ENCODE data around the gene PSMC1.

PSMC1 gene

DNA sequence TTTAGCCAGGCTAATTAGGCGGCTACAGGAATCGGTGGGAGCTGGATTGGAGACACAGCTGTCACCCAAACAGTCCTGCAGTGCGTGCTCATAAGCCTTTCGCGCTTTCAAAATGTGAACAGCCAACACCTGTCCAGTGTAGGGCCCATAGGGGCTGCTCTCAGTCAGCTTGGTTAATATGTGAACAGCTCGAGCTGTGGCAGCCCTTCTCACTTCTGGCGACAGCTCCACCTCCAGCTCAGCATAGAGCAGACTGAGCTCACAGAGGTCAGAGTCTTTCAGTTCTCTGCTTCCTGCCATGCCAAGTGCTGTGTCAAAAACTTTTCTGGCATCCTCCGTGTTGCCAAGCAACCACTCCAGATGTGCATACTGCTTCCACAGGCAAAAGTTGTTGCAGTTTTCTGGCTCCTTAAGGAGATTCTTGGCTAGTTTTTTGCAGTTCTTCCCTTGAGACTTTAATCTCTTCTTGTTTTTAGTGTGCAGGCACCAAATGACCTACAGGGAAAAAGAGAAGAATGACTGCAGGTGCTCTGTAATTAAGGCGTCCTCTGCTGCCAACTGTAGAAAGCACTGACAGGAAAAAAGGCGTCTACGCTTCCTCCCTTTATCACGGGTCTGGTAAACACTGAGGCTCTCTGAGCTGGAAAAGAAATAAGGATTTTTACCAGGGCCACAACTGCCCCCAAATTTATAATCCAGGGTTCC lies 32.5 kb downstream of the PSMC1 start:
- Histone ChIP-seq H3K4me2 (ENCODE audit: low read length) (peak overlapping the region; percentile 67), H3K27ac (ENCODE audit: low read length) (peak overlapping the region; percentile 77)

DNA sequence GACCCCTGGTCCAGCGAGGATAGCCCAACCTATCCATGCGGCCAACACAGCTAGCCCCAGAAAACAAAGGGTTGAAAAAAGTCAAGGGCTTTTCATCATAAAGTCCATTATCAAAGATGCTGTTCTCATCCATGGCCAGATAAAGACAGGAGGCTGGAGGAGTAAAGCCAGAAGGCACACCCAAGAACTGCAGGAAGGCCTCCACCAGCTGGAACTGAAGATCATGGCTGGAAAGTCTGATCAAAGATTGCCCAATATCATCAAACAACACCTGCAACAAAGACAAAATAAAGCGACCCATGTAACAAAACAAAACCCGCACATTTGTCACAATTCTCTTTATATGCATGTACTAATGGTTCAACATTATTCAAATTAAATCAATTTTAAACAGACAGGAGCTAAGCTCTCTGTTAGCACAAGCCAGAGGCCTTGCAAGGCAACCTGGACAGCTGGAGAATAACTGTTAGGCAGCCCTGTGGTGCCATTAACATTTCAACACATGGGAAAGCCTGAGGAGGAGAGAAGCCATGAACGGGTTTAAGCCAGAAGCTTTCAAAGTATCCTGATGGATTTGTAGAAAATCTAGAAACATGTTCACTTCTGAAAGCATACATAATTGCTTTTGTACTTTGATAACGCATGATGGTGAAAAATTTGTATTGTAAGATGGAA lies 34.1 kb downstream of the PSMC1 start:
- H3K36me3 ChIP-seq (replicated peaks; ENCODE audit: low read depth, low read length) = peaks cover 50% of the 10 kb centered on the region
- H3K4me3 ChIP-seq (ENCODE audit: low read length) = no peak overlapping the region
- H3K27me3 ChIP-seq (ENCODE audit: low read depth, low read length) = no peaks in the 10 kb centered on the region
- no peak overlapping the region for H3K4me2 ChIP-seq (ENCODE audit: low read length)
- H3K79me2 ChIP-seq (ENCODE audit: low read length) = no peaks in the 10 kb centered on the region
- no peak overlapping the region for H3K27ac ChIP-seq (ENCODE audit: low read length)
- H4K20me1 ChIP-seq (ENCODE audit: insufficient read depth, low read length) = no peaks in the 10 kb centered on the region
- no peak for TF ChIP-seq EZH2phosphoT487 (IDR thresholded peaks at IDR 0.05; ENCODE audit: low read depth)
- TF ChIP-seq, protein P1, sequence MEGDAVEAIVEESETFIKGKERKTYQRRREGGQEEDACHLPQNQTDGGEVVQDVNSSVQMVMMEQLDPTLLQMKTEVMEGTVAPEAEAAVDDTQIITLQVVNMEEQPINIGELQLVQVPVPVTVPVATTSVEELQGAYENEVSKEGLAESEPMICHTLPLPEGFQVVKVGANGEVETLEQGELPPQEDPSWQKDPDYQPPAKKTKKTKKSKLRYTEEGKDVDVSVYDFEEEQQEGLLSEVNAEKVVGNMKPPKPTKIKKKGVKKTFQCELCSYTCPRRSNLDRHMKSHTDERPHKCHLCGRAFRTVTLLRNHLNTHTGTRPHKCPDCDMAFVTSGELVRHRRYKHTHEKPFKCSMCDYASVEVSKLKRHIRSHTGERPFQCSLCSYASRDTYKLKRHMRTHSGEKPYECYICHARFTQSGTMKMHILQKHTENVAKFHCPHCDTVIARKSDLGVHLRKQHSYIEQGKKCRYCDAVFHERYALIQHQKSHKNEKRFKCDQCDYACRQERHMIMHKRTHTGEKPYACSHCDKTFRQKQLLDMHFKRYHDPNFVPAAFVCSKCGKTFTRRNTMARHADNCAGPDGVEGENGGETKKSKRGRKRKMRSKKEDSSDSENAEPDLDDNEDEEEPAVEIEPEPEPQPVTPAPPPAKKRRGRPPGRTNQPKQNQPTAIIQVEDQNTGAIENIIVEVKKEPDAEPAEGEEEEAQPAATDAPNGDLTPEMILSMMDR (IDR thresholded peaks at IDR 0.05; ENCODE audit: low read depth, low read length) = no peak
- no peak overlapping the region for H2AFZ ChIP-seq (ENCODE audit: low read depth, low read length)
- H3K4me1 ChIP-seq (ENCODE audit: low read length) = peaks cover 22% of the 10 kb centered on the region
- H3K9ac ChIP-seq (ENCODE audit: low read length) = no peak overlapping the region
- no peaks in the 10 kb centered on the region for H3K9me3 ChIP-seq (ENCODE audit: insufficient read depth, low read length)

More for the DNA sequence above, 32.5 kb downstream of the PSMC1 start:
- TF ChIP-seq, protein P1 (IDR thresholded peaks at IDR 0.05; ENCODE audit: low read depth, low read length) = no peak; the same call in 1 of the 2 replicates
- no peak for TF ChIP-seq EZH2phosphoT487 (IDR thresholded peaks at IDR 0.05; ENCODE audit: low read depth)
- Histone ChIP-seq H3K9ac (ENCODE audit: low read length) (no peak overlapping the region), H3K4me3 (ENCODE audit: low read length) (peak overlapping the region; percentile 12), H2AFZ (ENCODE audit: low read depth, low read length) (no peak overlapping the region), H3K27me3 (ENCODE audit: low read depth, low read length) (no peaks in the 10 kb centered on the region), H3K4me1 (ENCODE audit: low read length) (peaks cover 22% of the 10 kb centered on the region), H3K9me3 (ENCODE audit: insufficient read depth, low read length) (no peaks in the 10 kb centered on the region), H3K36me3 (replicated peaks; ENCODE audit: low read depth, low read length) (peaks cover 43% of the 10 kb centered on the region), H3K79me2 (ENCODE audit: low read length) (no peaks in the 10 kb centered on the region), H4K20me1 (ENCODE audit: insufficient read depth, low read length) (no peaks in the 10 kb centered on the region)

DNA sequence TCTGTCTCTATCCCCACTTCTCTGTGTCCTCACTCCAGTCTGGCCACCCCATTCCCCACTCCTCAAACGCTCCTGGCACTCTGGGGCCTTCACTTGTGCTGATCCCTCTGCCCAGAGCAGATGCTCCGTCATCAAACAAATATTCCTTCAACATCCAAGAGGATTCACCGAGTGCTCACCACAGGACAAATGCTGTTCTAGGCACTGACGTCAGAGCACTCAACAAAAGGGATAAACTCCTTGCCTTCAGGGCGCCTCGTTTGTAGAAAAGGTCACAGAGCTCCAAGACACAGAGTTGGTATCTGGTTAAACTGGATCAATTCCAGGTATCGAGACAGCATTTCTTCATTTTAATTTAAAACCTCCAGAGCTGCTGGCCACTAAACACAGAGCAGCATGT lies 35.3 kb downstream of the PSMC1 start:
- no peak overlapping the region for H3K4me3 ChIP-seq (ENCODE audit: low read length)
- H3K27me3 ChIP-seq (ENCODE audit: low read depth, low read length) = no peaks in the 10 kb centered on the region
- no peaks in the 10 kb centered on the region for H4K20me1 ChIP-seq (ENCODE audit: insufficient read depth, low read length)
- no peaks in the 10 kb centered on the region for H3K79me2 ChIP-seq (ENCODE audit: low read length)
- no peak overlapping the region for H3K27ac ChIP-seq (ENCODE audit: low read length)
- peaks cover 42% of the 10 kb centered on the region for H3K36me3 ChIP-seq (replicated peaks; ENCODE audit: low read depth, low read length)
- TF ChIP-seq, protein P1 (IDR thresholded peaks at IDR 0.05; ENCODE audit: low read depth, low read length) = no peak
- no peak for TF ChIP-seq EZH2phosphoT487 (IDR thresholded peaks at IDR 0.05; ENCODE audit: low read depth)
- H3K4me1 ChIP-seq (ENCODE audit: low read length) = peaks cover 22% of the 10 kb centered on the region
- H3K4me2 ChIP-seq (ENCODE audit: low read length) = no peak overlapping the region
- H3K9ac ChIP-seq (ENCODE audit: low read length) = no peak overlapping the region
- no peaks in the 10 kb centered on the region for H3K9me3 ChIP-seq (ENCODE audit: insufficient read depth, low read length)
- no peak overlapping the region for H2AFZ ChIP-seq (ENCODE audit: low read depth, low read length)

Measured in OCI-LY3 (cell line).